Dendritic cell treated with granulocyte-macrophage colony-stimulating factor and Interleukin-4, amounts not matched to agents 40 ng/mL and 50 ng/mL, for 4 days (primary cell): ENCODE measurements around the gene FEN1.
A peak's percentile ranks its signal among the peaks of the same experiment; 100 is the strongest.

Experiments
- H3K27ac Mint-ChIP-seq: one replicate; pipeline ENCODE4 v1.8.0; 2022; ENCODE audit warnings: mild to moderate bottlenecking, mixed read lengths
- H3K27me3 Mint-ChIP-seq: one replicate; pipeline ENCODE4 v1.8.0; 2022; ENCODE audit warnings: mild to moderate bottlenecking, mixed read lengths
- H3K36me3 Mint-ChIP-seq: one replicate; pipeline ENCODE4 v1.8.0; 2022; ENCODE audit warnings: low read depth, mixed read lengths
- H3K4me1 Mint-ChIP-seq: one replicate; pipeline ENCODE4 v1.8.0; 2022; ENCODE audit warnings: low read depth, mixed read lengths
- H3K4me3 Mint-ChIP-seq: one replicate; pipeline ENCODE4 v1.8.0; 2022; ENCODE audit warnings: mild to moderate bottlenecking, moderate library complexity, mixed read lengths
- H3K9me3 Mint-ChIP-seq: one replicate; pipeline ENCODE4 v1.8.0; 2022; ENCODE audit warnings: mixed read lengths
- intact Hi-C: fragments of 100-400 bp; cut with micrococcal nuclease; formaldehyde crosslinking; loops from one replicate; pipeline ENCODE4 v1.15.0; 2022

Gene FEN1

DNA sequence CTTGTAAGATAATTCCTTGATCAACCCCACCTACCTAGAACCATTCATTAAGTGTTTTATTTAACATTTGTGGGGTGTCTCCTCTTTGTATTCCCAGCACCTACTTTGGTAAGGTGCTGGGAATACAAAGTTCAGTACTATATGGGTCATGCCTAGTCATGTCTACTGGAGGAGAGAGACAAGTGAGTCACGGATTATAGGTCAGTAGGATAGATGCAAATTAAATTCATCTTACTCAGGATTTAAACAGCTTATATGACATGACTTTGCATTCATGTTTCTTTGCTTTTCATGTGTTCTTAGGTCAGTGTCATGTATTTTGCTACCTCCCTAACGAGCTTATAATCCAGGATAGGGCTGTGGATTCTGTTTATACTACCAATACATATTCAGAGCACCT lies 27.5 kb downstream of the FEN1 start:
- Mint-ChIP-seq H3K27me3 (no peaks in the 10 kb centered on the region), H3K4me3 (no peak overlapping the region), H3K9me3 (no peaks in the 10 kb centered on the region), H3K36me3 (peaks cover 15% of the 10 kb centered on the region), H3K27ac (no peak overlapping the region), H3K4me1 (peaks cover 13% of the 10 kb centered on the region)
- intact Hi-C loops: no loop called here

DNA sequence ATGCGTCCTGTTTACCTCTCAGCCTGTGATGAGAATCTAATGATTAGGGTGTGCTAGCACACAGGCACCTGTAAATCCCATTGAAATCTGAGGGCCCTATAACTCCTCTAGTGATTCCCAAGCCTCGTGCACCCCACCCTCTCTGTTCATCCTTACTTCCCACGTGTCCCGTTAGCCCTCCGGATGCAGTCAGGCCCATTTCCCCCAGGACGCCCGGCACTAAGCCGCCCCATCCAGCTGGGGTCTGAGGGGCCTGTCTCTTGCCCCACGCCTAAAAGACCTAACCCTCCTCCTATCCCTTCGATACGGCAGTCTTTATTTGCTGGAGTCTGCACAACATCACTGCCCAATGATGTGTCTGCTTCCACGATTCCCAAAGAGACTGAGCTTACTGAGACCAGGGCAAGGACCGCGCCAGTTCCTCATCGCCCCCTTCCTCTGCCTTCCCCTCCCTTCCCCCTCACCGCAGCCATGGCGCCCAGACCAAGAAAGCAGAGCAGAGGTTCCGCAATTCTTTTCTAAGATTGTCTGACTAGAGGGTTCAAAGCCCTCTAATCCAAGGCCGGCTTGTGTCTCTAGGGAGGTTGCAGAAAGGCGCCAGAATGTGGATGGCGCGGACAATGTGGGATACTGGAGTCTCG lies 34.3 kb downstream of the FEN1 start:
- H3K36me3 Mint-ChIP-seq: peaks cover 44% of the 10 kb centered on the region
- intact Hi-C loops: no loop called here
- H3K9me3 Mint-ChIP-seq: no peaks in the 10 kb centered on the region
- peak overlapping the region; percentile 97 for H3K4me3 Mint-ChIP-seq
- peak overlapping the region; percentile 97 for H3K27ac Mint-ChIP-seq
- no peaks in the 10 kb centered on the region for H3K27me3 Mint-ChIP-seq
- peaks cover 51% of the 10 kb centered on the region for H3K4me1 Mint-ChIP-seq

DNA sequence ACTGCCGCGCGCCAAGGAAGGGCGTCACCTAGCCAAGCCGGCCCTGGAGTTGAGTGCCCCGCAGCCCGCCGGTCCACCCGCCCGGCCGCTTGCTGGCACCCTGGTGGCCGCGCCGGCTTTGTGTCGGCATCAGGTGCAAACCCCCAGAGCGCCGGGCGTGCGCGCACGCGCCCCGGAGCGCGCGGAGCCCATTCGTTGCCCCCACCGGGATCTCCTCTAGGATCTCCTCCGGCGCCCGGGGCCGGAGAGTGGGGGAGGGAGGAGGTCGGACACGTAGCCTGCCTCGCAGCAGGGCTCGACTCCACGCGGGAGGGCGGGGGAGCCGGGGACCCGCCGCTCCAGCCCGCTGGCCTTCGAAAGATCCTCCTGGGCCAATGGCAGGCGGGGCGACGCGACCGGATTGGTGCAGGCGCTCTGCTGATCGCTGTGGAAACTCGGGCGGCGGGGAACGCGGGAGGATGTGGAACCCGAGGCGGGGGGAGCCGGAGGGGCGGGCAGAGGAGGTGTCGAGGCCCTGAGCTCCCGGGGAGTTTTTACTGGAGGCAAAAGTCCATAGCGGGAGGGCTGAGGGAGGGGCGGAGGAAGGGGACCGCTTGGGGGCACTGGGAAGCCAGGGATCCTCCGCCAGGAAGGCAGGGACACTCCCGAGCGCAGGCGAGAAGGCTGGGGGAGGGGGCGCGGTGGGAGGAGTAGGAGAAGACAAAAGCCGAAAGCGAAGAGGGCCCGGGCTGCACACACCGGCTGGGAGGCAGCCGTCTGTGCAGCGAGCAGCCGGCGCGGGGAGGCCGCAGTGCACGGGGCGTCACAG lies 35.1 kb downstream of the FEN1 start, which contains the start of gene FADS2:
FADS2 (plus strand) TSS at position 730 of the 808 bp plus-strand sequence. CDS start 91 bp downstream, outside the sequence.
- no peaks in the 10 kb centered on the region for H3K27me3 Mint-ChIP-seq
- H3K4me3 Mint-ChIP-seq: peak within 1 kb of the TSS; percentile 97
- intact Hi-C loops: loop anchor here (1.0 kb wide), 1 partner anchor 10 kb away; the partner anchor contains the start of gene FADS1
- H3K9me3 Mint-ChIP-seq: no peaks in the 10 kb centered on the region
- peaks cover 51% of the 10 kb centered on the region for H3K36me3 Mint-ChIP-seq
- peak within 1 kb of the TSS; percentile 97 for H3K27ac Mint-ChIP-seq
- peaks cover 58% of the 10 kb centered on the region for H3K4me1 Mint-ChIP-seq

DNA sequence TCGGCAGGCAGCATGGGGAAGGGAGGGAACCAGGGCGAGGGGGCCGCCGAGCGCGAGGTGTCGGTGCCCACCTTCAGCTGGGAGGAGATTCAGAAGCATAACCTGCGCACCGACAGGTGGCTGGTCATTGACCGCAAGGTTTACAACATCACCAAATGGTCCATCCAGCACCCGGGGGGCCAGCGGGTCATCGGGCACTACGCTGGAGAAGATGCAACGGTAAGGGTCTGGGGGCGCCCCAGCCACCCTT lies 35.6 kb downstream of the FEN1 start:
- intact Hi-C loops: loop anchor here (1.0 kb wide), 1 partner anchor 11 kb away; the partner anchor contains the start of gene FADS1
- Mint-ChIP-seq H3K9me3 (no peaks in the 10 kb centered on the region), H3K4me1 (peaks cover 63% of the 10 kb centered on the region), H3K4me3 (peak overlapping the region; percentile 97), H3K27ac (peak overlapping the region; percentile 97), H3K36me3 (peaks cover 57% of the 10 kb centered on the region), H3K27me3 (no peaks in the 10 kb centered on the region)

DNA sequence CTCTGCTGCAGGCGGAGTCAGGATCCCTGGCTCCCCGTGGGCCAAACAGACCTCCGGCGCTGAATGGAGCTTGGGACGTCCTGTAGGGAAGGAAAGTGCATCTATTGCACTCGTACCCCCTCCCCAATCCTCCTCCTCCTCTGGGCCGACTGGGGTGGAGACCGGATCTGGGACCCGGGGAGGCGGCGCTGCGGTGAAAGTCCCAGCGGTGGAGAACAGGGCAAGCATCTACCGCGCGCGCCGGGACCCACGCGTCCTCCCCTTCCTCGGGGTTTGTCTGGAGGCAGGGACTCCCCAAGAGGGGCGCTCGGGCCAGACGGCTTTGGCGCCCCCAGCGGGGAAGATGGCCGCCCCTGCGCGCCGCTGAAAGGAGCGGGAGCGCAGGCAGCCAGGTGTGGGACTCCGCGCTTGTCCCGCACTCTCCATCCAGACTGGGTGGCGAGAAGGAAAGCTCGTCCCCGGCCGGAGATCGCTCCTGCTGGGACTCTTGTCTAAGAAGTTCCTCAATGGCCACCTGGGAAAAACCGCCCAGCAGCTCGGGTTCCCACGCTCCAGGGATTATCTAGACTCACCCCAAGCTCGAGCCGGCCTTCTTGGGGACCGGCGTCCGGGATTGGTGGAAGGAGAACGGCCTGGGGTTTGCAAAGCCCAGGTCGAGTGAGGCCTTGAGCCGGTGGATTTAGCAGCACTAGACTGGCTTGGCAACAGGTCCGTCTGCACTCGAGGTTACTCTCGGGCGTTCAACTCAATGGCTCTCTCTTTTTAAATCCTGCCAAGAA lies 36.1 kb downstream of the FEN1 start:
- Mint-ChIP-seq H3K9me3 (no peaks in the 10 kb centered on the region), H3K27ac (peak overlapping the region; percentile 97), H3K4me3 (peak overlapping the region; percentile 97), H3K4me1 (peaks cover 68% of the 10 kb centered on the region), H3K36me3 (peaks cover 62% of the 10 kb centered on the region), H3K27me3 (no peaks in the 10 kb centered on the region)
- intact Hi-C loops: loop anchor here (1.0 kb wide), 1 partner anchor 12 kb away; the partner anchor contains the start of gene FADS1

DNA sequence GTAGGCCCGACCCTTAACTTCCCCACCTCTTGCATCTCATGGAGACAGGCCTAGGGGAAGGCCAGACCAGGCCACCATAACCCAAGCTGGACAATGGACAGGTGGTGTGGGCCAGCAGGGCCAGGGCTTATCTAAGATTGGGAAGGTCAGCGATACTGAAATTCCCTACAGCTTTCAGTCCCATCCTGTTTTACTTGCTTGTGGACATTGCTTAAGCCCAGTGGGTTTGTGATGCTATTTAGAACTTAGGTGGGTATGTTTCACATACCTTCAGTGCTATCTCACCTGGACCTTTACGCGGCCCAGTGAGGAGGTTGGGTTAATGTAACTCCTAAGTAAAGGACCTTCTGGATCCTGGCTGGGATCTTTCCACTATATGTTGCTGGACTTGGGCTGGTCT lies 37.1 kb downstream of the FEN1 start:
- H3K36me3 Mint-ChIP-seq: peaks cover 66% of the 10 kb centered on the region
- H3K9me3 Mint-ChIP-seq: no peaks in the 10 kb centered on the region
- intact Hi-C loops: no loop called here
- peak overlapping the region; percentile 97 for H3K4me3 Mint-ChIP-seq
- H3K27me3 Mint-ChIP-seq: no peaks in the 10 kb centered on the region
- peaks cover 73% of the 10 kb centered on the region for H3K4me1 Mint-ChIP-seq
- H3K27ac Mint-ChIP-seq: peak overlapping the region; percentile 97

DNA sequence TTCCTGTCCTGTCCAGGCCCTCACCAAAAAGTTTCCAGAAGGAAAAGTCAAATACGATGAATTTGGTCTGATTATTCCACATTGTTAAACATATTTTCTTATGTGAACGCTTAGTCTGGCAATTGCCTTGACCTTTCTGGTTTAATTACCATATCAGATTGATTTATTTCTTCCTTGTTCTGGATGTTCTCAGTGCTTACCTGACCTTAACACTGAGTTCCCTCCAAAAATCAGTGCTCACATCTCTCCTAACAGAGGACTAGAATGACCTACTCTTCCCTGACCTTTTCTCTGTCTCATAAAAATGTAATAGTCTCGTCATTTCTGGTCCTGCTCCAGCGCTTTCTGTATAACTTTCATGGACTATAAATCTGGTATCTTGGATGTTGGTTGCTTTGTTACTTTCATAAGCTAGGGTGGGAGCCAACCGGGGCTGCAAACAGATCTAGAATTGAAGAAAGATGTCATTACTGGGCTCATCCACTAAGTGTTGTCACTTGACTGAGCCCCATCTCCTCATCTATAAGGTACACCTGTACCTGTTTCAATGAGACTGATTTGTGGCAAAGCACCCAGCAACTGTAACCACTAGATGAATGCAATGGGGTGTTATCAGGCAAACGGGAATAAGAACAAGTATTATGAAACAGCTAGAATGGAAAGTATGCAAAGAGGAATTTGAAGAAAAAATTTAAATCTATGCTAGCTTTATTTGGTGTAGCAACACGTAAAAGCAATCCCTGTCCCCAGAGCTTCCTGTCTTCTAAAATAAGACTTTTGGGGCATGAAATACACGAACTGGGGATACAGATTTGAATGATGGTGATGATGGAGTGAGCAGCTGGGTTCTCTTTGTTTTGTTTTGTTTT lies 37.8 kb downstream of the FEN1 start:
- H3K4me3 Mint-ChIP-seq: peak overlapping the region; percentile 97
- no peaks in the 10 kb centered on the region for H3K27me3 Mint-ChIP-seq
- no peaks in the 10 kb centered on the region for H3K9me3 Mint-ChIP-seq
- H3K36me3 Mint-ChIP-seq: peaks cover 68% of the 10 kb centered on the region
- intact Hi-C loops: no loop called here
- peaks cover 78% of the 10 kb centered on the region for H3K4me1 Mint-ChIP-seq
- peak overlapping the region; percentile 20 for H3K27ac Mint-ChIP-seq

DNA sequence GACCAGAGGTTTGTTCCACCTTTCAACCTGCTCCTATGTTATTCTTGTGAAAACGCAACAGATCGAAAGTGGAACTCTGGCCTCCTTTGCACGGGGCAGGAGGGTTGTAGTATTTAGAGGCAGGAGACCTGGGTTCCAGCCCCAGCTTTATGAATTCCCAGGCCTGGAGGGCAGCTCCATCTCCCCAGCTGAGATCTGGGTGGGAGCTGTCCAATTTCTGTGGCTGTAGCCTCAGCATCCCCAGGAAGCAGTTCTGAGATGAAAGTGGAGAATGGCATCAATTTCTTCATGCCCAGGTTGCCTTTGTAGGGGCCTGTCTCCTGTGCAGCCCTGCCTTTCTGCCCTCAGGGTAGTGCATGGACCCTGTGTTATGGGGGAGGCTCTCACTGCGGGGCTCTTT lies 39.5 kb downstream of the FEN1 start:
- Mint-ChIP-seq H3K27me3 (no peaks in the 10 kb centered on the region), H3K36me3 (peaks cover 78% of the 10 kb centered on the region), H3K4me3 (no peak overlapping the region), H3K9me3 (no peaks in the 10 kb centered on the region), H3K4me1 (peaks cover 71% of the 10 kb centered on the region), H3K27ac (peak overlapping the region; percentile 94)
- intact Hi-C loops: no loop called here

GRCh38 chr11:61832754-61833153 lies 40.0 kb downstream of the FEN1 start:
- Mint-ChIP-seq H3K27me3 (no peaks in the 10 kb centered on the region), H3K27ac (peak overlapping the region; percentile 94), H3K4me1 (peaks cover 70% of the 10 kb centered on the region), H3K4me3 (no peak overlapping the region), H3K9me3 (no peaks in the 10 kb centered on the region), H3K36me3 (peaks cover 82% of the 10 kb centered on the region)
- intact Hi-C loops: no loop called here

- Mint-ChIP-seq H3K36me3 (peaks cover 82% of the 10 kb centered on the region), H3K27me3 (no peaks in the 10 kb centered on the region), H3K27ac (peak overlapping the region; percentile 94), H3K9me3 (no peaks in the 10 kb centered on the region), H3K4me3 (peak overlapping the region; percentile 67), H3K4me1 (peaks cover 70% of the 10 kb centered on the region)
- intact Hi-C loops: no loop called here
Measured at GRCh38 chr11:61833471-61833870, 40.8 kb downstream of the FEN1 start.

DNA sequence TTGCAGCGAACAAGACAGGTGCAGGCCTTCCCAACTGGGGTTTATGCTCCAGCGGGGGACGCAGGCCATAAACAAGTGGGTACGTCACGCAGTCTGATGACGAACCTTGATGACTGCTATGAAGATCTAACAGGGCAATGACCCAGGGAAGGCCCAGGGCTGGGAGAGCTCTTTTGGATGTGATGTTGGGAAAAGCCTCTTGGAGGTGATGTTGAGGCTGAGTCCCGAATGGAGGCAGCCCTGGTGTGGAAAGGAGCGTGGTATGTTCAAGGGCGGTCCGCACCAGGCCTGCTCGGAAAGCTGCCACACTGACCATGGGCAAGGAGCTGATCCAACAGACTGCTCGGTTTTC lies 41.2 kb downstream of the FEN1 start:
- intact Hi-C loops: loop anchor here (2.0 kb wide), 1 partner anchor 17 kb away; the partner anchor contains the start of gene FADS1
- Mint-ChIP-seq H3K4me1 (peaks cover 70% of the 10 kb centered on the region), H3K36me3 (peaks cover 82% of the 10 kb centered on the region), H3K4me3 (peak overlapping the region; percentile 67), H3K27ac (peak overlapping the region; percentile 94), H3K27me3 (no peaks in the 10 kb centered on the region), H3K9me3 (no peaks in the 10 kb centered on the region)

DNA sequence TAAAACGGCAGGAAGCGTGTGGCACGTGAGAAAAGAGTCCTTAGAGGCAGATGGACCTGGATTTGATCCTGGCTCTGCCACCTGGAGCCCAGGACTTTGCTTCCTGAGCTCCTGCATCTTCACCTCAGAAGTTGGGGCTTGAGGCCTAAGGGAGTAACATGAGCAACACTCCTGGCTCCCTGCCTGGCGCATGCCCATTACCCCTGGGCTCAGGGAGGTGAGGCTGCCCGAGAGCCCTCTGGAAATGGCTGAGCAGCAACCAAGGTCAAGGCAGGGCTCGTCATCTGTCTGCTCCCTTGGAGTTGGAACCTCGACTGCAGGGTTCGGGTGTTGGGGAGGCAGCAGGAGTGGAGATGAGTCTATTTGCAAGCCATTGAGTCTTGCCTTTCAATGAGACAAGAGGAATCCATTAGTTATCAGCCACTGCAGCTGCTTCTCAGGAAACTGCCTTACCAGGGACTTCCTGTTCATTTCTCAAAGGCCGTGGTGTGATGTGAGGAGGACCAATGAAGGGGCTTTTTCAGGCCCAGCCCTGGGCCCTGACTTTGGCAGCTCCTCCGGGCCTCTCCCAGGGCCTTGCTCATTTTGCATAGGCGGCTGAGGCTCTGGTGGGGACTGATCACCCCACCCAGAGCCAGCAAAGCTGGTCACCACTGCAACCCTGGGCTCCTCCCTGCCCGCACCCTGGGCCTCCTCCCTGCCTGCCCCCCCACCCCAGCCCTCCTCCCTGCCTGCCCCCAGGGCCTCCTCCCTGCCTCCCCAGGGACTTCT lies 41.8 kb downstream of the FEN1 start:
- Mint-ChIP-seq H3K36me3 (peaks cover 83% of the 10 kb centered on the region), H3K27me3 (no peaks in the 10 kb centered on the region), H3K27ac (peak overlapping the region; percentile 94), H3K9me3 (no peaks in the 10 kb centered on the region), H3K4me1 (peaks cover 66% of the 10 kb centered on the region), H3K4me3 (peak overlapping the region; percentile 67)
- intact Hi-C loops: loop anchor here (2.0 kb wide), 1 partner anchor 18 kb away; the partner anchor contains the start of gene FADS1

DNA sequence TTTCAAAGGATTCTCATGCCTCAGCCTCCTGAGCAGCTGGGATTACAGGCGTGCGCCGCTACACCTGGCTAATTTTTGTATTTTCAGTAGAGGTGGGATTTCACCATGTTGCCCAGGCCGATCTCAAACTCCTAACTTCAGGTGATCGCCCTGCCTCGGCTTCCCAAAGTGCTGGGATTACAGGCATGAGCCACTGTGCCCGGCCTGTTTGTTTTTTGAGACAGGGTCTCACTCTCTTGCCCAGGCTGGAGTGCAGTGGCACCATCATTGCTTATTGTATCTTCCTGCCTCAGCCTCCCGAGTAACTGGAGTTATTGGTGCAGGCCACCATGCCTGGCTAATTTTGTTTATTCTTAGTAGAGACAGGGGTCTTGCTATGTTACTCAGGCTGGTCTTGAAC lies 43.5 kb downstream of the FEN1 start:
- no peaks in the 10 kb centered on the region for H3K27me3 Mint-ChIP-seq
- intact Hi-C loops: no loop called here
- peaks cover 87% of the 10 kb centered on the region for H3K36me3 Mint-ChIP-seq
- peak overlapping the region; percentile 94 for H3K27ac Mint-ChIP-seq
- H3K4me3 Mint-ChIP-seq: no peak overlapping the region
- H3K4me1 Mint-ChIP-seq: peaks cover 51% of the 10 kb centered on the region
- H3K9me3 Mint-ChIP-seq: no peaks in the 10 kb centered on the region
